Breast epithelium (tissue), 3 donors: ENCODE data around the gene MFSD2B.

Experiments
- CTCF ChIP-seq, 3 donors: fragments of 450-650 bp; IDR thresholded peaks; one replicate each; pipeline ENCODE4 v1.5.1; 2016 to 2017; ENCODE audit warnings: antibody characterized with exemption in 3 of 3, mild to moderate bottlenecking in 3 of 3, moderate library complexity in 3 of 3
- POLR2A ChIP-seq: fragments of 450-650 bp; IDR thresholded peaks from one replicate; pipeline ENCODE4 v1.6.1; 2016; ENCODE audit warnings: antibody characterized with exemption, mild to moderate bottlenecking, moderate library complexity
- POLR2AphosphoS5 ChIP-seq, 3 donors: sonication (generic); formaldehyde crosslinking; IDR thresholded peaks; one replicate each; pipeline ENCODE4 v1.6.1; 2017; ENCODE audit warnings: antibody characterized with exemption in 3 of 3

- TF ChIP-seq CTCF (IDR thresholded peaks at IDR 0.05) (no peak), POLR2A (no peak), POLR2AphosphoS5 (IDR thresholded peaks at IDR 0.05) (no peak)
Measured at GRCh38 chr2:24021122-24021998, 11.5 kb downstream of the MFSD2B start.
